Ishikawa (cell line): ENCODE results near the gene MRPL43.

Experiments used
- EP300 ChIP-seq: IDR thresholded peaks from 2 replicates; pipeline ENCODE4 v1.6.1; 2012; ENCODE audit warnings: borderline replicate concordance
- FOXM1 ChIP-seq: IDR thresholded peaks from 2 replicates; pipeline ENCODE4 v1.6.1; 2012; ENCODE audit warnings: low read depth, borderline replicate concordance
- RAD21 ChIP-seq: IDR thresholded peaks from 2 replicates; pipeline ENCODE4 v1.6.1; 2012; ENCODE audit warnings: low read depth
- REST ChIP-seq: IDR thresholded peaks from 2 replicates; pipeline ENCODE4 v1.6.1; 2012; ENCODE audit warnings: low read depth, mild to moderate bottlenecking

GRCh38 chr10:101021239-101021638, 33.9 kb upstream of the MRPL43 start:
- TF ChIP-seq FOXM1 (no peak), EP300 (no peak), RAD21 (no peak), REST (no peak)
